HEK293T (cell line): ENCODE results near the gene SYNPR.

Source experiments
- CTCF ChIA-PET: fragments of 350-600 bp; formaldehyde crosslinking; extraction: SDS; loops from one replicate; lab custom pipeline; 2021; ENCODE audit warnings: antibody characterized with exemption, inconsistent platforms; lab: Yijun Ruan, JAX
- POLR2A ChIA-PET: fragments of 350-600 bp; formaldehyde crosslinking; extraction: SDS; loops from one replicate; lab custom pipeline; 2020; ENCODE audit warnings: antibody characterized with exemption, inconsistent platforms; lab: Yijun Ruan, JAX
- DNase-seq: peaks from one replicate; pipeline ENCODE4 v3.0.0; 2012; ENCODE audit warnings: mixed read lengths; ENCODE audit errors: extremely low spot score
- ARNT ChIP-seq: fragments of 450-650 bp; IDR thresholded peaks from 2 replicates; pipeline ENCODE4 v1.6.1; 2017; ENCODE audit warnings: mild to moderate bottlenecking
- BHLHE40 ChIP-seq: fragments of 450-650 bp; IDR thresholded peaks from 2 replicates; pipeline ENCODE4 v1.6.1; 2016; ENCODE audit warnings: mild to moderate bottlenecking, moderate library complexity, borderline replicate concordance
- CTBP1 ChIP-seq: fragments of 450-650 bp; IDR thresholded peaks from 2 replicates; pipeline ENCODE4 v1.6.1; 2016; ENCODE audit warnings: borderline replicate concordance
- ELF4 ChIP-seq: fragments of 450-650 bp; IDR thresholded peaks from 2 replicates; pipeline ENCODE4 v1.6.1; 2017; ENCODE audit warnings: antibody characterized with exemption
- FOXA1 ChIP-seq: fragments of 450-650 bp; IDR thresholded peaks from 2 replicates; pipeline ENCODE4 v1.6.1; 2016; ENCODE audit warnings: mild to moderate bottlenecking
- FOXK2 ChIP-seq: fragments of 450-650 bp; IDR thresholded peaks from 2 replicates; pipeline ENCODE4 v1.6.1; 2016; ENCODE audit warnings: mild to moderate bottlenecking
- FOXM1 ChIP-seq: fragments of 450-650 bp; IDR thresholded peaks from 2 replicates; pipeline ENCODE4 v1.6.1; 2017; ENCODE audit warnings: mild to moderate bottlenecking, borderline replicate concordance
- HDGF ChIP-seq: fragments of 450-650 bp; IDR thresholded peaks from 2 replicates; pipeline ENCODE4 v1.6.1; 2017; ENCODE audit warnings: antibody characterized with exemption, borderline replicate concordance
- L3MBTL2 ChIP-seq: fragments of 450-650 bp; conservative IDR thresholded peaks from 2 replicates; pipeline ENCODE4 v1.6.1; 2016; ENCODE audit warnings: mild to moderate bottlenecking
- LEF1 ChIP-seq: fragments of 450-650 bp; IDR thresholded peaks from 2 replicates; pipeline ENCODE4 v1.6.1; 2017; ENCODE audit warnings: mild to moderate bottlenecking, borderline replicate concordance
- NFRKB ChIP-seq: fragments of 450-650 bp; IDR thresholded peaks from 2 replicates; pipeline ENCODE4 v1.6.1; 2016; ENCODE audit warnings: mild to moderate bottlenecking, moderate library complexity
- SP1 ChIP-seq: fragments of 450-650 bp; IDR thresholded peaks from 2 replicates; pipeline ENCODE4 v1.6.1; 2017
- SUZ12 ChIP-seq: fragments of 450-650 bp; IDR thresholded peaks from 2 replicates; pipeline ENCODE4 v1.6.1; 2016; ENCODE audit warnings: mild to moderate bottlenecking
- TARDBP ChIP-seq: fragments of 450-650 bp; IDR thresholded peaks from 2 replicates; pipeline ENCODE4 v1.6.1; 2016
- ZNF384 ChIP-seq: fragments of 450-650 bp; IDR thresholded peaks from 2 replicates; pipeline ENCODE4 v1.6.1; 2016
- TF ChIP-seq, protein P1 (sequence below): fragments of 450-650 bp; IDR thresholded peaks from 2 replicates; pipeline ENCODE4 v1.6.1; 2016

Gene SYNPR

DNA sequence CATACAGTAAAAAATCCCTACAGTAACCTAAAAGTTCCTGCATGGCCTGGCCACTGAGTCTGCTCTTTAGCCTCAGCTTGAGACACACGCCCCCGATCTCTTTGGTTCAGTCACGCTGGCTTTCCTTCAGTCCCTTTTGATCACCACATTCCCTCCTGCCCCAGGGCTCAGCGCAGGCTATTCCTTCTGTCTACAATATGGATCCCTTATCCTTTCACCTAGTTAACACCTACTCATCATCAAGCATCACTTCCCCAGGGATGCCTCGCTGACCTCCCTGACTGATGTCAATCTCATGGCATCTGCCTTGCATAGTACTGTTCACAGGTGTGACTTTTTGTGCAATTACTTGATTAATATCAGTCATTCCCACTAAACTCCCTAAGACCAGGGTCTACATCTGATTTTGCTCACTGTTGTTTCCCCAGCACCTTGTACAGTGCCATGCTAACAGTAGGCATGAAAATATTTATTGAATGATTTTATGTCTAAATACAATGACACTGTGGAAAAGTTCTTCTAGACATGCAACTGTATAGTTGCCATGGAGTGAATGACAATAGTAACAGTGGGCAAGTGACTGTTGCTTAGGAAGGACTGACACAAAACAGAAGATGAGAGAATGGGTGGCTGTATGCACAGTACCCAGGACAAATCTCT is 374.1 kb downstream of the SYNPR start, which contains the start of gene SNTN:
TSS of gene SNTN (plus strand) at position 610 of the 660 bp plus-strand sequence. CDS start at position 623, 13 bp downstream.
- ChIA-PET CTCF (no interaction called here), POLR2A (no interaction called here)
- no peak for DNase-seq
- TF ChIP-seq BHLHE40 (no peak), LEF1 (no peak), ZNF384 (no peak)

GRCh38 chr3:63654211-63654610 is 376.1 kb downstream of the SYNPR start:
- DNase-seq: no peak
- ChIA-PET CTCF (no interaction called here), POLR2A (no interaction called here)
- TF ChIP-seq SP1 (no peak), HDGF (no peak), ARNT (no peak), TARDBP (no peak), L3MBTL2 (no peak), ZNF384 (no peak), FOXA1 (no peak), LEF1 (no peak), SUZ12 (no peak), FOXM1 (no peak), NFRKB (no peak), ELF4 (no peak), CTBP1 (no peak), FOXK2 (no peak), BHLHE40 (no peak)
- TF ChIP-seq, protein P1, sequence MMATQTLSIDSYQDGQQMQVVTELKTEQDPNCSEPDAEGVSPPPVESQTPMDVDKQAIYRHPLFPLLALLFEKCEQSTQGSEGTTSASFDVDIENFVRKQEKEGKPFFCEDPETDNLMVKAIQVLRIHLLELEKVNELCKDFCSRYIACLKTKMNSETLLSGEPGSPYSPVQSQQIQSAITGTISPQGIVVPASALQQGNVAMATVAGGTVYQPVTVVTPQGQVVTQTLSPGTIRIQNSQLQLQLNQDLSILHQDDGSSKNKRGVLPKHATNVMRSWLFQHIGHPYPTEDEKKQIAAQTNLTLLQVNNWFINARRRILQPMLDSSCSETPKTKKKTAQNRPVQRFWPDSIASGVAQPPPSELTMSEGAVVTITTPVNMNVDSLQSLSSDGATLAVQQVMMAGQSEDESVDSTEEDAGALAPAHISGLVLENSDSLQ: no peak

GRCh38 chr3:63654931-63655330 is 376.8 kb downstream of the SYNPR start:
- TF ChIP-seq BHLHE40: no peak
- no peak for TF ChIP-seq CTBP1
- TF ChIP-seq FOXM1: no peak
- TF ChIP-seq ELF4: no peak
- no peak for TF ChIP-seq HDGF
- no peak for TF ChIP-seq NFRKB
- TF ChIP-seq SP1: no peak
- TF ChIP-seq ARNT: no peak
- TF ChIP-seq LEF1: no peak
- TF ChIP-seq FOXA1: no peak
- no peak for TF ChIP-seq TARDBP
- no peak for TF ChIP-seq ZNF384
- no peak for TF ChIP-seq L3MBTL2
- TF ChIP-seq SUZ12: no peak
- TF ChIP-seq, protein P1: no peak
- no peak for DNase-seq
- ChIA-PET POLR2A (no interaction called here), CTCF (no interaction called here)

DNA sequence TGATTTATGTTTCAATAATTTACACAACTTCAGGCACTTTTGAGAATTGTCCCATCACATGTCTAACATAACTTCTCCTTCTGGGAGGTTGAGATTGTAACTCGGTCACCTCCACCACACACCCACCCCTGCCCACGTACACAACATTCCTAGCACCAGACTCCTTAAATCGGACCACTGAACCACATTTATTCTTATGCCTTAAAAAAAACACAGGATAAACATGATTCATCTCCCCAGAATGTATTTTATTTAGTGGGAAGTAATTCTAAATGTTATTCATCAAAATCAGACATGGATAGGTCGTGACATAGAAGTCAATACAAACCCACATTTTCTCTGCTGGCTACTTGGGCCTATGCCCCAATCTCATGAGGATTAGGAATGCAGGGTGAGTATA is 377.4 kb downstream of the SYNPR start:
- ChIA-PET POLR2A (no interaction called here), CTCF (no interaction called here)
- TF ChIP-seq LEF1 (no peak), CTBP1 (no peak), FOXK2 (no peak), SUZ12 (no peak), HDGF (no peak), ARNT (no peak), ELF4 (no peak), FOXM1 (no peak), BHLHE40 (no peak), ZNF384 (no peak), NFRKB (no peak), FOXA1 (no peak), TARDBP (no peak)
- TF ChIP-seq, protein P1: no peak
- DNase-seq: no peak

GRCh38 chr3:63656786-63657185 is 378.7 kb downstream of the SYNPR start:
- DNase-seq: no peak
- POLR2A ChIA-PET: no interaction called here
- TF ChIP-seq L3MBTL2: no peak
- TF ChIP-seq SP1: no peak
- no peak for TF ChIP-seq TARDBP
- TF ChIP-seq FOXM1: no peak
- no peak for TF ChIP-seq ARNT
- no peak for TF ChIP-seq LEF1
- no peak for TF ChIP-seq CTBP1
- CTCF ChIA-PET: no interaction called here

- DNase-seq: no peak
- ChIA-PET CTCF (interaction anchor here (1.0 to 1.2 kb wide), 3 partner anchors 131 to 310 kb away, joined by 3 to 4 read pairs (median 4); no protein-coding TSS in a partner anchor), POLR2A (no interaction called here)
- TF ChIP-seq ZNF384 (no peak), FOXA1 (no peak)
- TF ChIP-seq, protein P1: no peak
These were observed 383.1 kb downstream of the SYNPR start for GRCh38 chr3:63661242-63661641.
